ENCODE measurements around the gene CHRNB1.
"Not testable (repeated sequence)": the region's sequence is repeated elsewhere in the genome, so short reads cannot be mapped to it uniquely, and the experiment has no call there.

Gene CHRNB1

GRCh38 chr17:7467498-7467897 lies 22.6 kb downstream of the CHRNB1 start:
- no peak for DNase-seq (ENCODE audit: low read depth)

- DNase-seq (ENCODE audit: low read depth) = no peak
These were observed 23.4 kb downstream of the CHRNB1 start for GRCh38 chr17:7468290-7468689.

- no peak for DNase-seq (ENCODE audit: low read depth)
These were observed 24.0 kb downstream of the CHRNB1 start for GRCh38 chr17:7468804-7469389.

- not testable (repeated sequence) for DNase-seq (ENCODE audit: low read depth)
These were observed 25.0 kb downstream of the CHRNB1 start for GRCh38 chr17:7469843-7470242.

- not testable (repeated sequence) for DNase-seq (ENCODE audit: low read depth)
These were observed 25.7 kb downstream of the CHRNB1 start for GRCh38 chr17:7470457-7470973.

- DNase-seq (ENCODE audit: low read depth) = no peak
These were observed 26.9 kb downstream of the CHRNB1 start for GRCh38 chr17:7471729-7472128.

GRCh38 chr17:7474767-7475166 lies 29.9 kb downstream of the CHRNB1 start:
- not testable (repeated sequence) for DNase-seq (ENCODE audit: low read depth)

GRCh38 chr17:7475764-7476422 lies 31.0 kb downstream of the CHRNB1 start:
- DNase-seq (ENCODE audit: low read depth) = no peak

GRCh38 chr17:7476494-7476893 lies 31.6 kb downstream of the CHRNB1 start:
- no peak for DNase-seq (ENCODE audit: low read depth)

GRCh38 chr17:7476951-7477350 lies 32.1 kb downstream of the CHRNB1 start:
- DNase-seq (ENCODE audit: low read depth) = no peak

- DNase-seq (ENCODE audit: low read depth) = peak; percentile 20
These were observed 32.8 kb downstream of the CHRNB1 start for GRCh38 chr17:7477392-7478275.

GRCh38 chr17:7478276-7479212 lies 33.7 kb downstream of the CHRNB1 start:
- peak; percentile 40 for DNase-seq (ENCODE audit: low read depth)

GRCh38 chr17:7479213-7480088 lies 34.6 kb downstream of the CHRNB1 start, which contains the start of gene ZBTB4:
Gene ZBTB4, minus strand, starts transcription at chr17:7479631. Its CDS starts 12,830 bp downstream, at chr17:7466801.
- DNase-seq (ENCODE audit: low read depth) = peak; percentile 44

GRCh38 chr17:7480089-7480384 lies 35.2 kb downstream of the CHRNB1 start:
- DNase-seq (ENCODE audit: low read depth) = no peak

GRCh38 chr17:7481275-7481674 lies 36.4 kb downstream of the CHRNB1 start, which contains the start of gene SLC35G6:
Gene SLC35G6, plus strand, starts transcription at chr17:7481446. Its CDS starts 71 bp downstream, at chr17:7481517.
- DNase-seq (ENCODE audit: low read depth) = not testable (repeated sequence)

- not testable (repeated sequence) for DNase-seq (ENCODE audit: low read depth)
These were observed 37.2 kb downstream of the CHRNB1 start for GRCh38 chr17:7481842-7482741.

- not testable (repeated sequence) for DNase-seq (ENCODE audit: low read depth)
These were observed 37.9 kb downstream of the CHRNB1 start for GRCh38 chr17:7482742-7483088.

- peak; percentile 88 for DNase-seq (ENCODE audit: low read depth)
These were observed 38.6 kb downstream of the CHRNB1 start for GRCh38 chr17:7483255-7484066.
